HUES64 (cell line): ENCODE results near the gene CYFIP1.

ENCODE experiments used
- H3K27ac ChIP-seq: 2 replicates; pipeline ENCODE4 v1.7.0; 2013; ENCODE audit warnings: low read depth, low read length, inconsistent platforms
- H3K27me3 ChIP-seq: 2 replicates; pipeline ENCODE4 v1.6.1; 2013; ENCODE audit warnings: mild to moderate bottlenecking, low read length; ENCODE audit not compliant: insufficient read depth
- H3K36me3 ChIP-seq: 2 replicates; pipeline ENCODE4 v1.6.1; 2013; ENCODE audit warnings: mild to moderate bottlenecking, low read length; ENCODE audit not compliant: insufficient read depth
- H3K4me1 ChIP-seq: 2 replicates; pipeline ENCODE4 v1.6.1; 2013; ENCODE audit warnings: mild to moderate bottlenecking, low read length, moderate library complexity; ENCODE audit not compliant: insufficient read depth
- H3K4me3 ChIP-seq: 2 replicates; pipeline ENCODE4 v1.5.1; 2013; ENCODE audit warnings: mild to moderate bottlenecking, low read length, moderate library complexity
- H3K9ac ChIP-seq: 2 replicates; pipeline ENCODE4 v1.6.1; 2013; ENCODE audit warnings: mild to moderate bottlenecking, low read depth, low read length
- H3K9me3 ChIP-seq: 2 replicates; pipeline ENCODE4 v1.6.1; 2013; ENCODE audit warnings: low read depth, low read length; ENCODE audit not compliant: insufficient read depth
- WGBS: fragments of 150-250, 120-280 bp; methylation state at CpG from one replicate; pipeline ENCODE4 v1.1.7; 2013; ENCODE audit warnings: missing lambda C conversion rate; 5-methylcytosine and 5-hydroxymethylcytosine counted together

The CYFIP1 gene

GRCh38 chr15:22915866-22916515 lies 64.2 kb downstream of the CYFIP1 start:
- H3K27ac ChIP-seq, result no peak overlapping the region
- H3K4me1 ChIP-seq, result no peaks in the 10 kb centered on the region
- H3K4me3 ChIP-seq, result no peak overlapping the region
- no peaks in the 10 kb centered on the region for H3K27me3 ChIP-seq
- H3K9ac ChIP-seq, result no peak overlapping the region
- H3K9me3 ChIP-seq, result no peaks in the 10 kb centered on the region
- H3K36me3 ChIP-seq, result peaks cover 66% of the 10 kb centered on the region
- WGBS, result 94% methylated on average over 25 of the region's 25 CpGs

GRCh38 chr15:22913646-22914380 lies 66.4 kb downstream of the CYFIP1 start:
- H3K27ac ChIP-seq, result no peak overlapping the region
- WGBS, result 95% methylated on average over 13 of the region's 13 CpGs
- peaks cover 86% of the 10 kb centered on the region for H3K36me3 ChIP-seq
- H3K9ac ChIP-seq, result no peak overlapping the region
- H3K9me3 ChIP-seq, result no peaks in the 10 kb centered on the region
- H3K4me3 ChIP-seq, result no peak overlapping the region
- H3K27me3 ChIP-seq, result no peaks in the 10 kb centered on the region
- H3K4me1 ChIP-seq, result no peaks in the 10 kb centered on the region

- Histone ChIP-seq H3K27me3 (no peaks in the 10 kb centered on the region), H3K36me3 (peaks cover 85% of the 10 kb centered on the region), H3K9me3 (no peaks in the 10 kb centered on the region), H3K27ac (no peak overlapping the region), H3K4me3 (no peak overlapping the region), H3K4me1 (no peaks in the 10 kb centered on the region), H3K9ac (no peak overlapping the region)
- 95% methylated on average over 12 of the region's 12 CpGs for WGBS
Observed at GRCh38 chr15:22912256-22912655, 67.9 kb downstream of the CYFIP1 start.

- H3K9me3 ChIP-seq, result no peaks in the 10 kb centered on the region
- no peak overlapping the region for H3K9ac ChIP-seq
- H3K36me3 ChIP-seq, result peaks cover 83% of the 10 kb centered on the region
- no peaks in the 10 kb centered on the region for H3K4me1 ChIP-seq
- 96% methylated on average over 8 of the region's 8 CpGs for WGBS
- no peak overlapping the region for H3K4me3 ChIP-seq
- H3K27me3 ChIP-seq, result no peaks in the 10 kb centered on the region
- H3K27ac ChIP-seq, result no peak overlapping the region
Observed at GRCh38 chr15:22911306-22911705, 68.9 kb downstream of the CYFIP1 start.

- H3K36me3 ChIP-seq, result peaks cover 76% of the 10 kb centered on the region
- H3K9me3 ChIP-seq, result no peaks in the 10 kb centered on the region
- no peak overlapping the region for H3K4me3 ChIP-seq
- H3K27me3 ChIP-seq, result no peaks in the 10 kb centered on the region
- H3K4me1 ChIP-seq, result no peaks in the 10 kb centered on the region
- no peak overlapping the region for H3K27ac ChIP-seq
- 98% methylated on average over 9 of the region's 9 CpGs for WGBS
- no peak overlapping the region for H3K9ac ChIP-seq
Observed at GRCh38 chr15:22908830-22909229, 71.3 kb downstream of the CYFIP1 start.

GRCh38 chr15:22907161-22907950 lies 72.8 kb downstream of the CYFIP1 start:
- Histone ChIP-seq H3K9me3 (no peaks in the 10 kb centered on the region), H3K27ac (no peak overlapping the region), H3K4me3 (no peak overlapping the region), H3K4me1 (no peaks in the 10 kb centered on the region), H3K36me3 (peaks cover 80% of the 10 kb centered on the region), H3K27me3 (no peaks in the 10 kb centered on the region), H3K9ac (no peak overlapping the region)
- WGBS, result 90% methylated on average over 15 of the region's 16 CpGs

GRCh38 chr15:22904736-22905135 lies 75.4 kb downstream of the CYFIP1 start:
- H3K36me3 ChIP-seq, result peaks cover 72% of the 10 kb centered on the region
- no peaks in the 10 kb centered on the region for H3K27me3 ChIP-seq
- H3K4me3 ChIP-seq, result no peak overlapping the region

GRCh38 chr15:22903961-22904534 lies 76.1 kb downstream of the CYFIP1 start:
- Histone ChIP-seq H3K9me3 (no peaks in the 10 kb centered on the region), H3K9ac (no peak overlapping the region), H3K36me3 (peaks cover 72% of the 10 kb centered on the region), H3K27ac (no peak overlapping the region), H3K27me3 (no peaks in the 10 kb centered on the region), H3K4me1 (no peaks in the 10 kb centered on the region), H3K4me3 (no peak overlapping the region)
- 97% methylated on average over 19 of the region's 19 CpGs for WGBS

More at GRCh38 chr15:22904736-22905135, 75.4 kb downstream of the CYFIP1 start:
- 96% methylated on average over 11 of the region's 11 CpGs for WGBS
- H3K4me1 ChIP-seq, result no peaks in the 10 kb centered on the region
- H3K9ac ChIP-seq, result no peak overlapping the region
- H3K27ac ChIP-seq, result no peak overlapping the region
- H3K9me3 ChIP-seq, result no peaks in the 10 kb centered on the region

- Histone ChIP-seq H3K9me3 (no peaks in the 10 kb centered on the region), H3K4me3 (no peak overlapping the region), H3K4me1 (no peaks in the 10 kb centered on the region), H3K27me3 (no peaks in the 10 kb centered on the region), H3K27ac (no peak overlapping the region), H3K9ac (no peak overlapping the region), H3K36me3 (peaks cover 69% of the 10 kb centered on the region)
- WGBS, result 95% methylated on average over 18 of the region's 18 CpGs
Observed at GRCh38 chr15:22903427-22903826, 76.7 kb downstream of the CYFIP1 start.

GRCh38 chr15:22902981-22903380 lies 77.2 kb downstream of the CYFIP1 start:
- H3K9me3 ChIP-seq, result no peaks in the 10 kb centered on the region
- no peak overlapping the region for H3K9ac ChIP-seq
- no peak overlapping the region for H3K27ac ChIP-seq
- H3K4me1 ChIP-seq, result no peaks in the 10 kb centered on the region
- WGBS, result 92% methylated on average over 11 of the region's 11 CpGs
- H3K36me3 ChIP-seq, result peaks cover 66% of the 10 kb centered on the region
- H3K27me3 ChIP-seq, result no peaks in the 10 kb centered on the region
- no peak overlapping the region for H3K4me3 ChIP-seq

GRCh38 chr15:22902578-22902977 lies 77.6 kb downstream of the CYFIP1 start:
- Histone ChIP-seq H3K9ac (no peak overlapping the region), H3K27ac (no peak overlapping the region), H3K27me3 (no peaks in the 10 kb centered on the region), H3K4me1 (no peaks in the 10 kb centered on the region), H3K36me3 (peaks cover 65% of the 10 kb centered on the region), H3K9me3 (no peaks in the 10 kb centered on the region), H3K4me3 (no peak overlapping the region)
- 87% methylated on average over 12 of the region's 12 CpGs for WGBS
